ENCODE measurements around the gene CFAP161. TPM values are rescaled to one million over a fixed set of nuclear protein-coding genes. Genes with fewer than 3 reads are reported as not detected.

Gene CFAP161
- total RNA-seq, 1 experiment from 2014 or later = not detected

DNA sequence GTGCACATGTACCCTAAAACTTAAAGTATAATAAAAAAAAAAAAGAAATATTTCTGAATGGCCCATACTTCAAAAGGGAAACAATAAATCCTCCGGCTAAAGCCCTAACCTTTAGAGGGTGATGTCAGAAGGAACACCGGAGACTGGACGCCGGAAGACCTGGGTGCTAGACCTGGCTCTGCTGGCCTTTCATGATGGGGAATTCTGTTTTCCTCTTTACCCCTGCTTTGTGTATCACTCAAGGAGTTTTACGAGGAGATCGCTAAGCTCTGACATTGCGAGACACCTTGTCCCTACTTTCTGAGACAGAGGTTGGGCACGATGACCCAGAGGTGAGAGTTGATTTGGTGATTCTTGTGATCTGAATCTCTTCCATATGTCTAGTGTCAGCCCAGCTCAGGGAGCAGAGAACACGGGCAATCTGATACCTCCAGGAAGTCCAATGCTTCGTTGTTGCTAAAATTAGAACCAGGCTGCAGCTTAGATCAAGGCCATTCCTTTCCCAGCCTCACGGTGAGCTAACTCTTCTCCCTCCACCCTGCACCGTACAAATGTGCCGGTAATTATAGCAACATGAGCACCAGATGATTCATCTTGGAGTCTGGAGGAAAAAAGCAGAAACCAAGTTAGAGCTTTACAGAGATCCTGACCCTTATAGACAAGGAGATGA lies 42.0 kb upstream of the CFAP161 start:
- intact Hi-C loops (cut with micrococcal nuclease) = no loop called here
- ChIA-PET POLR2A (interaction anchor here (0.7 to 1.0 kb wide), 3 partner anchors 18 to 55 kb away, joined by 3 to 4 read pairs (median 4); no protein-coding TSS in a partner anchor), CTCF (interaction anchor here (0.9 to 2.1 kb wide), 3 partner anchors 15 to 308 kb away, joined by 3 to 18 read pairs (median 6); no protein-coding TSS in a partner anchor)
- H3K4me3 Mint-ChIP-seq (ENCODE audit: unreplicated experiment) = no peak overlapping the region
- DNase-seq (ENCODE audit: unreplicated experiment) = peak; percentile 84
- peaks cover 6% of the 10 kb centered on the region for H3K4me1 Mint-ChIP-seq (ENCODE audit: insufficient read depth, unreplicated experiment)
- no TSS peak for BruUV-seq (replicated peaks)
- H3K27ac Mint-ChIP-seq (ENCODE audit: low read depth, unreplicated experiment) = no peak overlapping the region
- peaks cover 10% of the 10 kb centered on the region for H3K27me3 Mint-ChIP-seq (ENCODE audit: insufficient read depth, unreplicated experiment)
- H3K9me3 Mint-ChIP-seq (ENCODE audit: unreplicated experiment) = no peaks in the 10 kb centered on the region
- no peaks in the 10 kb centered on the region for H3K36me3 Mint-ChIP-seq (ENCODE audit: insufficient read depth, unreplicated experiment)
- no peak for TF ChIP-seq CTCF (IDR thresholded peaks at IDR 0.05; ENCODE audit: unreplicated experiment)

GRCh38 chr15:81092559-81092902 lies 41.5 kb upstream of the CFAP161 start:
- intact Hi-C loops (cut with micrococcal nuclease) = no loop called here
- no peak overlapping the region for H3K27ac Mint-ChIP-seq (ENCODE audit: low read depth, unreplicated experiment)
- H3K9me3 Mint-ChIP-seq (ENCODE audit: unreplicated experiment) = no peaks in the 10 kb centered on the region
- no peak for TF ChIP-seq CTCF (IDR thresholded peaks at IDR 0.05; ENCODE audit: unreplicated experiment)
- peaks cover 6% of the 10 kb centered on the region for H3K4me1 Mint-ChIP-seq (ENCODE audit: insufficient read depth, unreplicated experiment)
- H3K36me3 Mint-ChIP-seq (ENCODE audit: insufficient read depth, unreplicated experiment) = no peaks in the 10 kb centered on the region
- DNase-seq (ENCODE audit: unreplicated experiment) = no peak
- POLR2A ChIA-PET = interaction anchor here (0.6 to 1.0 kb wide), 4 partner anchors 19 to 88 kb away, joined by 3 to 4 read pairs (median 4); no protein-coding TSS in a partner anchor
- H3K4me3 Mint-ChIP-seq (ENCODE audit: unreplicated experiment) = no peak overlapping the region
- CTCF ChIA-PET = interaction anchor here (0.9 to 2.1 kb wide), 3 partner anchors 14 to 308 kb away, joined by 3 to 18 read pairs (median 6); no protein-coding TSS in a partner anchor
- BruUV-seq (replicated peaks) = no TSS peak
- H3K27me3 Mint-ChIP-seq (ENCODE audit: insufficient read depth, unreplicated experiment) = peaks cover 12% of the 10 kb centered on the region

- no peak overlapping the region for H3K27ac Mint-ChIP-seq (ENCODE audit: low read depth, unreplicated experiment)
- DNase-seq (ENCODE audit: unreplicated experiment) = no peak
- BruUV-seq (replicated peaks) = no TSS peak
- peaks cover 7% of the 10 kb centered on the region for H3K9me3 Mint-ChIP-seq (ENCODE audit: unreplicated experiment)
- CTCF ChIA-PET = interaction anchor here (1.0 to 3.3 kb wide), 2 partner anchors 13 to 172 kb away, joined by 3 to 11 read pairs; no protein-coding TSS in a partner anchor
- H3K27me3 Mint-ChIP-seq (ENCODE audit: insufficient read depth, unreplicated experiment) = peaks cover 23% of the 10 kb centered on the region
- peaks cover 12% of the 10 kb centered on the region for H3K4me1 Mint-ChIP-seq (ENCODE audit: insufficient read depth, unreplicated experiment)
- no peak for TF ChIP-seq CTCF (IDR thresholded peaks at IDR 0.05; ENCODE audit: unreplicated experiment)
- POLR2A ChIA-PET = no interaction called here
- H3K4me3 Mint-ChIP-seq (ENCODE audit: unreplicated experiment) = no peak overlapping the region
- intact Hi-C loops (cut with micrococcal nuclease) = no loop called here
- no peaks in the 10 kb centered on the region for H3K36me3 Mint-ChIP-seq (ENCODE audit: insufficient read depth, unreplicated experiment)
These were observed 40.1 kb upstream of the CFAP161 start for GRCh38 chr15:81093961-81094360.

GRCh38 chr15:81095690-81096365 lies 38.2 kb upstream of the CFAP161 start:
- Mint-ChIP-seq H3K4me1 (ENCODE audit: insufficient read depth, unreplicated experiment) (peaks cover 12% of the 10 kb centered on the region), H3K36me3 (ENCODE audit: insufficient read depth, unreplicated experiment) (no peaks in the 10 kb centered on the region), H3K27me3 (ENCODE audit: insufficient read depth, unreplicated experiment) (peaks cover 13% of the 10 kb centered on the region), H3K27ac (ENCODE audit: low read depth, unreplicated experiment) (no peak overlapping the region), H3K9me3 (ENCODE audit: unreplicated experiment) (peaks cover 7% of the 10 kb centered on the region), H3K4me3 (ENCODE audit: unreplicated experiment) (no peak overlapping the region)
- no peak for TF ChIP-seq CTCF (IDR thresholded peaks at IDR 0.05; ENCODE audit: unreplicated experiment)
- no TSS peak for BruUV-seq (replicated peaks)
- CTCF ChIA-PET = interaction anchor here (0.7 to 3.3 kb wide), 3 partner anchors 11 to 190 kb away, joined by 3 to 11 read pairs (median 11); no protein-coding TSS in a partner anchor
- POLR2A ChIA-PET = interaction anchor here (1.4 kb wide), 1 partner anchor 171 kb away, joined by 3 read pairs; no protein-coding TSS in a partner anchor
- intact Hi-C loops (cut with micrococcal nuclease) = no loop called here
- no peak for DNase-seq (ENCODE audit: unreplicated experiment)

All from MCF 10A (cell line).